OCI-LY7 (cell line): ENCODE measurements around the gene PPIH. TPM values are rescaled to one million over a fixed set of nuclear protein-coding genes. Genes with fewer than 3 reads are reported as not detected.
"Not testable (repeated sequence)": the region's sequence is repeated elsewhere in the genome, so short reads cannot be mapped to it uniquely, and the experiment has no call there.

Experiments
- BruUV-seq: library from RNA; stranded (reverse); fragments of 400-500 nt; replicated peaks from 2 replicates; lab custom pipeline; 2021; lab: Mats Ljungman, UMichigan
- CTCF ChIA-PET: fragments of 300-600 bp; sonication (Branson Sonifier 250); formaldehyde crosslinking; loops from one replicate; lab custom pipeline; 2022; ENCODE audit warnings: antibody characterized with exemption; ENCODE audit not compliant: unreplicated experiment; lab: Charles Lee
- POLR2A ChIA-PET: fragments of 300-600 bp; sonication (Branson Sonifier 250); formaldehyde crosslinking; loops from one replicate; lab custom pipeline; 2022; ENCODE audit warnings: antibody characterized with exemption; lab: Charles Lee
- DNase-seq: peaks from one replicate; pipeline ENCODE4 v3.0.0-alpha.2; 2015; ENCODE audit warnings: low spot score
- H2AFZ ChIP-seq: fragments of 200-600 bp; sonication (generic), shearing (Covaris generic); 2 replicates; pipeline ENCODE4 v1.6.1; 2014; ENCODE audit warnings: mild to moderate bottlenecking, antibody characterized with exemption, low read length, moderate library complexity
- H3K27ac ChIP-seq: fragments of 200-600 bp; sonication (generic); 2 replicates; pipeline ENCODE4 v1.5.1; 2014; ENCODE audit warnings: mixed run types, low read depth, mild to moderate bottlenecking, moderate library complexity, low read length, inconsistent platforms; ENCODE audit not compliant: poor library complexity, severe bottlenecking
- H3K36me3 ChIP-seq: fragments of 200-600 bp; sonication (generic); 2 replicates; pipeline ENCODE4 v1.6.1; 2014; ENCODE audit warnings: mild to moderate bottlenecking, antibody characterized with exemption, low read length, moderate library complexity, mixed read lengths; ENCODE audit not compliant: insufficient read depth
- H3K4me1 ChIP-seq: fragments of 200-600 bp; sonication (generic); 2 replicates; pipeline ENCODE4 v1.5.1; 2014; ENCODE audit warnings: mild to moderate bottlenecking, low read length; ENCODE audit not compliant: insufficient read depth, poor library complexity, severe bottlenecking
- H3K4me2 ChIP-seq: fragments of 200-600 bp; sonication (generic); 2 replicates; pipeline ENCODE4 v1.6.1; 2014; ENCODE audit warnings: mild to moderate bottlenecking, low read length
- H3K4me3 ChIP-seq: fragments of 200-600 bp; sonication (generic); 2 replicates; pipeline ENCODE4 v1.5.1; 2014; ENCODE audit warnings: mild to moderate bottlenecking, low read depth, low read length; ENCODE audit not compliant: poor library complexity, severe bottlenecking
- H3K79me2 ChIP-seq: fragments of 200-600 bp; sonication (generic); 2 replicates; pipeline ENCODE4 v1.6.1; 2016; ENCODE audit warnings: low read depth, mild to moderate bottlenecking, low read length, moderate library complexity, mixed read lengths; ENCODE audit not compliant: insufficient read depth
- H3K9me2 ChIP-seq: fragments of 200-600 bp; sonication (generic); 2 replicates; pipeline ENCODE4 v1.6.1; 2016; ENCODE audit warnings: mild to moderate bottlenecking, low read length, mixed read lengths; ENCODE audit not compliant: insufficient read depth
- H3K9me3 ChIP-seq: fragments of 200-600 bp; sonication (generic); 2 replicates; pipeline ENCODE4 v1.6.1; 2014; ENCODE audit warnings: mild to moderate bottlenecking, mixed run types, low read length, mixed read lengths
- H4K20me1 ChIP-seq: fragments of 200-600 bp; sonication (generic); 2 replicates; pipeline ENCODE4 v1.6.1; 2014; ENCODE audit warnings: mild to moderate bottlenecking, antibody characterized with exemption, low read length, moderate library complexity, mixed read lengths; ENCODE audit not compliant: insufficient read depth
- CTCF ChIP-seq: fragments of 200-600 bp; sonication (generic); conservative IDR thresholded peaks from 2 replicates; pipeline ENCODE4 v1.5.1; 2014; ENCODE audit warnings: mild to moderate bottlenecking, antibody characterized with exemption, low read length, moderate library complexity, mixed read lengths
- EZH2phosphoT487 ChIP-seq: fragments of 200-600 bp; sonication (generic); IDR thresholded peaks from 2 replicates; pipeline ENCODE4 v1.6.1; 2018; ENCODE audit warnings: low read depth, borderline replicate concordance, mild to moderate bottlenecking, mixed run types, antibody characterized with exemption, low read length, moderate library complexity, mixed read lengths
- intact Hi-C: fragments of 100-400 bp; cut with micrococcal nuclease; formaldehyde crosslinking; loops from one replicate; pipeline ENCODE4 v1.10.0; 2022; ENCODE audit not compliant: unreplicated experiment
- total RNA-seq, 2 experiments: library from RNA; depleted of rRNA in 1 of 2; stranded (reverse); fragments of >200 nt in 1 of 2; shearing (Covaris generic) in 1 of 2; gene quantifications; 2 replicates each; pipeline ENCODE4 v1.2.3, GENCODE V29; 2014 to 2022

PPIH gene
- total RNA-seq, 2 experiments from 2014 or later: 74.4 to 100 TPM

GRCh38 chr1:42680921-42681683 is 22.9 kb downstream of the PPIH start:
- Histone ChIP-seq H3K4me3 (peak overlapping the region; percentile 84), H2AFZ (peak overlapping the region; percentile 43; the same call in 1 of the 2 replicates), H3K36me3 (peaks cover 39% of the 10 kb centered on the region), H3K79me2 (peaks cover 51% of the 10 kb centered on the region), H3K27ac (peak overlapping the region; percentile 63), H4K20me1 (peaks cover 31% of the 10 kb centered on the region), H3K4me2 (peak overlapping the region; percentile 92), H3K9me3 (no peaks in the 10 kb centered on the region), H3K9me2 (no peaks in the 10 kb centered on the region), H3K4me1 (peaks cover 39% of the 10 kb centered on the region)
- POLR2A ChIA-PET: interaction anchor here (0.6 to 1.8 kb wide), 7 partner anchors 10 to 1285 kb away, joined by 3 to 8 read pairs (median 3); partner anchors contain the start of gene PPIH
- intact Hi-C loops: loop anchor here (5.0 kb wide), 1 partner anchor 261 kb away; no protein-coding TSS in a partner anchor
- no peak for TF ChIP-seq EZH2phosphoT487
- TF ChIP-seq CTCF: 0 out of 2 replicates have a peak, but pooled peaks have one; percentile 42
- peak; percentile 59 for DNase-seq
- CTCF ChIA-PET: interaction anchor here (0.7 kb wide), 1 partner anchor 40 kb away, joined by 3 read pairs; no protein-coding TSS in a partner anchor
- BruUV-seq: TSS peak; percentile 97

- intact Hi-C loops: loop anchor here (2.0 to 5.0 kb wide), 2 partner anchors 85 to 260 kb away; partner anchors contain the start of genes C1orf50 and P3H1
Observed at GRCh38 chr1:42681741-42682483, 23.7 kb downstream of the PPIH start, which contains the start of gene YBX1. TSS of gene YBX1 (plus strand) at chr1:42682418. CDS start at chr1:42682566, 148 bp downstream.

GRCh38 chr1:42682484-42682738 is 24.2 kb downstream of the PPIH start:
- H3K27ac ChIP-seq: peak overlapping the region; percentile 34
- H3K4me3 ChIP-seq: peak overlapping the region; percentile 84
- DNase-seq, H3K9me2 ChIP-seq, BruUV-seq, CTCF ChIA-PET, H3K9me3 ChIP-seq, H3K4me2 ChIP-seq, H2AFZ ChIP-seq: not testable (repeated sequence)
- intact Hi-C loops: loop anchor here (2.0 to 5.0 kb wide), 2 partner anchors 84 to 260 kb away; partner anchors contain the start of genes C1orf50 and P3H1
- peaks cover 45% of the 10 kb centered on the region for H3K36me3 ChIP-seq
- POLR2A ChIA-PET: interaction anchor here (0.7 to 2.4 kb wide), 8 partner anchors 9 to 225 kb away, joined by 3 to 8 read pairs (median 4); partner anchors contain the start of genes P3H1 and PPIH
- peaks cover 64% of the 10 kb centered on the region for H3K79me2 ChIP-seq
- H3K4me1 ChIP-seq: peaks cover 52% of the 10 kb centered on the region
- peaks cover 42% of the 10 kb centered on the region for H4K20me1 ChIP-seq

More at GRCh38 chr1:42681741-42682483, 23.7 kb downstream of the PPIH start, which contains the start of gene YBX1:
- Histone ChIP-seq H3K4me2 (peak within 1 kb of the TSS; percentile 98), H3K4me3 (peak within 1 kb of the TSS; percentile 84), H3K79me2 (peaks cover 59% of the 10 kb centered on the region), H3K4me1 (peaks cover 47% of the 10 kb centered on the region), H3K36me3 (peaks cover 42% of the 10 kb centered on the region), H3K9me3 (no peaks in the 10 kb centered on the region), H2AFZ (peak within 1 kb of the TSS; percentile 43; the same call in 1 of the 2 replicates), H4K20me1 (peaks cover 39% of the 10 kb centered on the region), H3K9me2 (no peaks in the 10 kb centered on the region), H3K27ac (peak within 1 kb of the TSS; percentile 63)
- BruUV-seq: no TSS peak
- CTCF ChIA-PET: no interaction called here
- DNase-seq: peak; percentile 99
- TF ChIP-seq EZH2phosphoT487: no peak
- TF ChIP-seq CTCF: no peak
- POLR2A ChIA-PET: interaction anchor here (0.7 to 2.4 kb wide), 9 partner anchors 10 to 225 kb away, joined by 3 to 8 read pairs (median 4); partner anchors contain the start of gene PPIH
